HG02852 (cell line): ENCODE measurements around the gene KCNK10.

Experiments
- ATAC-seq: cut with Tn5 transposase; IDR thresholded peaks from one replicate; pipeline ENCODE4 v1.9.1; 2021; ENCODE audit warnings: mild to moderate bottlenecking, moderate library complexity; ENCODE audit not compliant: unreplicated experiment

The KCNK10 gene

GRCh38 chr14:88137327-88137726 lies 185.7 kb downstream of the KCNK10 start:
- no peak for ATAC-seq
